Prostate gland (tissue), 2 donors: Measurements from ENCODE around the gene SGCE. TPM values are rescaled to one million over a fixed set of nuclear protein-coding genes. Genes with fewer than 3 reads are reported as not detected.

Experiments
- DNase-seq: peaks from one replicate; pipeline ENCODE4 v3.0.0-alpha.2; 2019; ENCODE audit warnings: low spot score
- H3K27ac ChIP-seq, 2 donors: fragments of 200-600 bp; sonication (generic); 2 replicates each; pipeline ENCODE4 v1.5.1; 2017 to 2019
- H3K27me3 ChIP-seq: fragments of 200-600 bp; sonication (generic); replicated peaks from 2 replicates; pipeline ENCODE4 v1.5.1; 2019; ENCODE audit not compliant: insufficient read depth
- H3K36me3 ChIP-seq, 2 donors: fragments of 200-600 bp; sonication (generic); 1 replicate in 1 of 2; 2 replicates in 1 of 2; pipeline versions ENCODE4 v1.5.1 to v1.8.1; 2017 to 2019
- H3K4me1 ChIP-seq: fragments of 200-600 bp; sonication (generic); replicated peaks from 2 replicates; pipeline ENCODE4 v1.5.1; 2019
- H3K4me3 ChIP-seq, 2 donors: fragments of 200-600 bp; sonication (generic); 2 replicates each; pipeline ENCODE4 v1.5.1; 2017 to 2019
- H3K9me3 ChIP-seq: fragments of 200-600 bp; sonication (generic); 2 replicates; pipeline ENCODE4 v1.5.1; 2017
- POLR2A ChIP-seq: fragments of 450-650 bp; IDR thresholded peaks from one replicate; pipeline ENCODE4 v1.6.1; 2016; ENCODE audit warnings: antibody characterized with exemption, mild to moderate bottlenecking
- POLR2AphosphoS5 ChIP-seq: sonication (generic); formaldehyde crosslinking; IDR thresholded peaks from one replicate; pipeline ENCODE4 v1.6.1; 2017; ENCODE audit warnings: antibody characterized with exemption
- WGBS: methylation state at CpG from one replicate; pipeline ENCODE4 v1.1.5; 2018; 5-methylcytosine and 5-hydroxymethylcytosine counted together
- intact Hi-C: fragments of 100-400 bp; cut with DNase I; formaldehyde crosslinking; loops from one replicate; pipeline ENCODE4 v1.14.2; 2022
- total RNA-seq, 2 donors: library from RNA; depleted of rRNA; stranded (reverse); fragments of >200 nt; gene quantifications; one replicate each; pipeline ENCODE4 v1.1.0, GENCODE V29; 2016
- TF ChIP-seq, protein P1 (sequence below), 4 experiments: fragments of 200-600 bp in 2 of 4; fragments of 450-650 bp in 2 of 4; sonication (generic) in 2 of 4; IDR thresholded peaks; 1 replicate in 3 of 4; 2 replicates in 1 of 4; pipeline ENCODE4 v1.5.1; 2016 to 2019; ENCODE audit warnings: antibody characterized with exemption in 4 of 4, mild to moderate bottlenecking in 2 of 4, moderate library complexity in 2 of 4

Gene SGCE
- total RNA-seq, 2 donors from 2014 or later, result 34.9 to 113 TPM

DNA sequence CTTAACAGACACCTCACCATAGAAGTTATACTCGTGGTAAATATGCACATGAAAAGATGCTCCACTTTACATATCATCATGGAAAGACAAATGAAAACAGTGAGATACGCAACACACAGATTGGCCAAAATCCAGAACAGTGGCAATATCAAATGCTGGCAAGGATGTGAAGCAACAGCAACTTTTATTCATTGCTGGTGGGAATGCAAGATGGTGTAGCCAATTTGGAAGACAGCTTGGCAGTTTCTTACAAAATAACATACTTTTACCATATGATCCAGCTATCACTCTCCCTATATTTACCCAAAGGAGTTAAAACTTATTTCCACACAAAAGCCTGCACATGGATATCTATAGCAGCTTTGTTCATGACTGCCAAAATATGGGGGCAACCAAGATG, 46.4 kb downstream of the SGCE start:
- no peak overlapping the region for H3K27ac ChIP-seq
- intact Hi-C loops, result no loop called here
- no peak overlapping the region for H3K4me3 ChIP-seq
- H3K36me3 ChIP-seq, result no peaks in the 10 kb centered on the region
- TF ChIP-seq, protein P1, sequence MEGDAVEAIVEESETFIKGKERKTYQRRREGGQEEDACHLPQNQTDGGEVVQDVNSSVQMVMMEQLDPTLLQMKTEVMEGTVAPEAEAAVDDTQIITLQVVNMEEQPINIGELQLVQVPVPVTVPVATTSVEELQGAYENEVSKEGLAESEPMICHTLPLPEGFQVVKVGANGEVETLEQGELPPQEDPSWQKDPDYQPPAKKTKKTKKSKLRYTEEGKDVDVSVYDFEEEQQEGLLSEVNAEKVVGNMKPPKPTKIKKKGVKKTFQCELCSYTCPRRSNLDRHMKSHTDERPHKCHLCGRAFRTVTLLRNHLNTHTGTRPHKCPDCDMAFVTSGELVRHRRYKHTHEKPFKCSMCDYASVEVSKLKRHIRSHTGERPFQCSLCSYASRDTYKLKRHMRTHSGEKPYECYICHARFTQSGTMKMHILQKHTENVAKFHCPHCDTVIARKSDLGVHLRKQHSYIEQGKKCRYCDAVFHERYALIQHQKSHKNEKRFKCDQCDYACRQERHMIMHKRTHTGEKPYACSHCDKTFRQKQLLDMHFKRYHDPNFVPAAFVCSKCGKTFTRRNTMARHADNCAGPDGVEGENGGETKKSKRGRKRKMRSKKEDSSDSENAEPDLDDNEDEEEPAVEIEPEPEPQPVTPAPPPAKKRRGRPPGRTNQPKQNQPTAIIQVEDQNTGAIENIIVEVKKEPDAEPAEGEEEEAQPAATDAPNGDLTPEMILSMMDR (IDR thresholded peaks at IDR 0.05), result no peak
- TF ChIP-seq POLR2A (no peak), POLR2AphosphoS5 (no peak)
- no peaks in the 10 kb centered on the region for H3K9me3 ChIP-seq
- H3K4me1 ChIP-seq, result no peaks in the 10 kb centered on the region
- 88% methylated on average over 2 of the region's 2 CpGs for WGBS
- DNase-seq, result no peak
- no peaks in the 10 kb centered on the region for H3K27me3 ChIP-seq

DNA sequence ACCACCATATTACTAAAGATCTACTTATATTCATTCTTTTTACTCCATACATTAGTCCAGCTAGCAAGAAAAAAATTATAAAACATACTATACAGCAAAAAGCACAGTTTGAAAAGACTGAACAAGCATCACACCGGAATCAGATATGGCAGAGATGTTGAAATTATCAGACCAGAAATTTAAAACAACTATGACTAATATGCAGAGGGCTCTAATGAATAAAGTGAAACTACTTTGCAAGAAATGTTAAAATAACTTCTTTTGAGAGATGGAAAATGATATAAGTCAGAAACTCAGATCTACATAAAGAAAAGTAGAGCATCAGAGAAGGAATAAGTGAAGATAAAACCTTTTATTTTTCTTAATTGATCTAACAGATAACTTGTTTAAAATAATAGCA, 50.9 kb downstream of the SGCE start:
- Histone ChIP-seq H3K27ac (no peak overlapping the region), H3K4me3 (no peak overlapping the region), H3K4me1 (no peaks in the 10 kb centered on the region), H3K27me3 (no peaks in the 10 kb centered on the region), H3K9me3 (no peaks in the 10 kb centered on the region), H3K36me3 (no peaks in the 10 kb centered on the region)
- no peak for DNase-seq
- no peak for TF ChIP-seq POLR2A
- no peak for TF ChIP-seq POLR2AphosphoS5
- WGBS, result 89% methylated on average over 1 of the region's 1 CpG
- intact Hi-C loops, result no loop called here

DNA sequence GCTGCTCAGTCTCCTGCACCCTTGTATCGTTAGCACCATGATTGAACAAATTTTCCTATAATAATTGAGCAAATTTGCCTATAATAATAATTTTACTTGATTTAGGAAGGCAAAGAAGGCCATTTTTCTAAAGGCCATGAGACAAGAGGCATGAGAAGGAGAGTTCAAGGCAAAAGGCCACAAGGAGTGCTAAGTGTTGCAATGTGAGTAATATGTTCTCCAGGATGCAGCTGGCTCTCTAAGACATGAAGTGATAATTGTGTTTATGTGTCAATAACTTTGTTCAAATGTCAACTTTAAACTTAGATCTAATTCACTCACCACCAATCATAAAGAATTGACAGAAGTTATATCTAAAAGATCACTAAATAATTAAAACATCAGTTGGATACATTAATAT, 53.8 kb downstream of the SGCE start:
- Histone ChIP-seq H3K27me3 (no peaks in the 10 kb centered on the region), H3K36me3 (no peaks in the 10 kb centered on the region), H3K4me3 (no peak overlapping the region), H3K4me1 (no peaks in the 10 kb centered on the region), H3K27ac (no peak overlapping the region), H3K9me3 (no peaks in the 10 kb centered on the region)
- DNase-seq, result no peak
- TF ChIP-seq, protein P1 (IDR thresholded peaks at IDR 0.05), result no peak
- no peak for TF ChIP-seq POLR2AphosphoS5
- no peak for TF ChIP-seq POLR2A
- intact Hi-C loops, result no loop called here
- WGBS, result 94% methylated on average over 1 of the region's 1 CpG

DNA sequence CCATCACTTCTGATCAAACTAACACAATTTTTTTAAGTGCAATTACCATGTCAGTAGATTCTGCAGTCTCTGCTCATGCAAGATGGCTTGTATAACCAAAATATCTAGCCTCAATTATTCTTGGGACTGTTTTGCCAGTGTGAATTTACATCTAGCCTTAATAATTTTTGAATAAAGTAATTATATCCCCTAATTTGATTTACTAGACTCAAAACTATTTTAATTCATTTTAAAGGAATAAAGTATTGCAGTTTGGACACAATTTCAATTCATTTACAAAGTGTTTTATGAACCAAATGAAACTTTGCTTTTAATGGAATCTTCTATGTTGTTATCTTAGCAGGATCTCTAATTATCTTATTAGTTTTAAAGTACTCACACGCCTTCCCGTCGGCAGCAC, 55.7 kb downstream of the SGCE start:
- 81% methylated on average over 3 of the region's 3 CpGs for WGBS

DNA sequence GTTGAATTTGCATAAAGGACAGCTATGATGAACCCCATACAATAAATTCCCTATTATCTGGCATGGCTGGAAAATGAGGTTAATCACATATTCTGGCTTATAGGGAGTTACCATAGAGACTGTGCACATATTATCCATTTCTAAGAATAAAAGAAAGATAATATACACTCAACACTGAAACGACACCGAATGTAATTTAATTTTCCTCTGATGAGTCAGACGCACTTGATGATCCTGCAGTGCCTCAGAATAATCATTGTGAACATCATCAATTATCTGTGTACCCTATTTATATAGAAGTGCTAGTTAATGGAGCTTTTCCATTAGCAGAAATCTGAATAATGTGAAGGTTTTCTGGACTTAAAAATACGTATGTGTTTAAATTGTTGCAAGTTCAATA, 60.2 kb downstream of the SGCE start:
- H3K9me3 ChIP-seq, result no peaks in the 10 kb centered on the region
- intact Hi-C loops, result no loop called here
- no peaks in the 10 kb centered on the region for H3K4me1 ChIP-seq
- H3K36me3 ChIP-seq, result no peaks in the 10 kb centered on the region
- H3K27me3 ChIP-seq, result no peaks in the 10 kb centered on the region
- TF ChIP-seq POLR2A, result no peak
- TF ChIP-seq POLR2AphosphoS5, result no peak
- TF ChIP-seq, protein P1 (IDR thresholded peaks at IDR 0.05), result no peak
- 91% methylated on average over 4 of the region's 4 CpGs for WGBS
- H3K4me3 ChIP-seq, result no peak overlapping the region
- no peak overlapping the region for H3K27ac ChIP-seq
- no peak for DNase-seq

More for the DNA sequence above, 55.7 kb downstream of the SGCE start:
- Histone ChIP-seq H3K27ac (no peak overlapping the region), H3K27me3 (no peaks in the 10 kb centered on the region), H3K9me3 (no peaks in the 10 kb centered on the region), H3K4me3 (no peak overlapping the region), H3K36me3 (no peaks in the 10 kb centered on the region), H3K4me1 (no peaks in the 10 kb centered on the region)
- intact Hi-C loops, result no loop called here
- TF ChIP-seq POLR2A, result no peak
- TF ChIP-seq POLR2AphosphoS5, result no peak
- TF ChIP-seq, protein P1 (IDR thresholded peaks at IDR 0.05), result no peak
- DNase-seq, result no peak
